Esophagus squamous epithelium (tissue), 5 donors: ENCODE data around the gene IRF2. TPM values are rescaled to one million over a fixed set of nuclear protein-coding genes. Genes with fewer than 3 reads are reported as not detected.

Source experiments
- DNase-seq: peaks from one replicate; lab custom pipeline; 2025; lab: John Stamatoyannopoulos, UW
- H3K27ac ChIP-seq, 4 donors: fragments of 200-600 bp; sonication (generic); one replicate each; pipeline ENCODE4 v1.5.1; 2016 to 2019; ENCODE audit warnings: mild to moderate bottlenecking in 1 of 4
- H3K27me3 ChIP-seq, 4 donors: fragments of 200-600 bp; sonication (generic); 1 replicate in 3 of 4; 2 replicates in 1 of 4; pipeline versions ENCODE4 v1.5.1 to v1.6.0; 2017 to 2021; ENCODE audit warnings: antibody characterized with exemption in 1 of 4
- H3K36me3 ChIP-seq, 3 donors: fragments of 200-600 bp; sonication (generic); one replicate each; pipeline ENCODE4 v1.5.1; 2016 to 2019
- H3K4me1 ChIP-seq, 3 donors: fragments of 200-600 bp; sonication (generic); one replicate each; pipeline ENCODE4 v1.5.1; 2017 to 2019
- H3K4me3 ChIP-seq, 4 donors: fragments of 200-600 bp; sonication (generic); 1 replicate in 3 of 4; 2 replicates in 1 of 4; pipeline ENCODE4 v1.5.1; 2016 to 2019; ENCODE audit warnings: mild to moderate bottlenecking in 2 of 4, moderate library complexity in 1 of 4
- H3K9me3 ChIP-seq, 3 donors: fragments of 200-600 bp; sonication (generic); one replicate each; pipeline ENCODE4 v1.5.1; 2016 to 2019
- POLR2A ChIP-seq, 4 donors: fragments of 450-650 bp; IDR thresholded peaks; one replicate each; pipeline ENCODE4 v1.6.1; 2017; ENCODE audit warnings: antibody characterized with exemption in 4 of 4, mild to moderate bottlenecking in 4 of 4, moderate library complexity in 3 of 4
- WGBS, 2 donors: methylation state at CpG; one replicate each; pipeline ENCODE4 v1.1.5; 2018; 5-methylcytosine and 5-hydroxymethylcytosine counted together
- intact Hi-C: fragments of 100-400 bp; cut with DNase I; formaldehyde crosslinking; loops from one replicate; pipeline ENCODE4 v1.15.0; 2022
- total RNA-seq, 4 donors: library from RNA; depleted of rRNA; stranded (reverse); fragments of >200 nt; gene quantifications; one replicate each; pipeline ENCODE4 v1.1.0, GENCODE V29; 2016
- TF ChIP-seq, protein P1 (sequence below), 6 experiments: fragments of 450-650 bp in 4 of 6; fragments of 200-600 bp in 2 of 6; sonication (generic) in 2 of 6; IDR thresholded peaks; one replicate each; pipeline ENCODE4 v1.5.1; 2016 to 2019; ENCODE audit warnings: antibody characterized with exemption in 6 of 6, mild to moderate bottlenecking in 4 of 6, moderate library complexity in 4 of 6
- donor health status: DM: yes; HTN: yes; CAD: no.

The IRF2 gene
- total RNA-seq, 4 donors from 2014 or later, result 16.6 to 30.2 (median 23.4) TPM

DNA sequence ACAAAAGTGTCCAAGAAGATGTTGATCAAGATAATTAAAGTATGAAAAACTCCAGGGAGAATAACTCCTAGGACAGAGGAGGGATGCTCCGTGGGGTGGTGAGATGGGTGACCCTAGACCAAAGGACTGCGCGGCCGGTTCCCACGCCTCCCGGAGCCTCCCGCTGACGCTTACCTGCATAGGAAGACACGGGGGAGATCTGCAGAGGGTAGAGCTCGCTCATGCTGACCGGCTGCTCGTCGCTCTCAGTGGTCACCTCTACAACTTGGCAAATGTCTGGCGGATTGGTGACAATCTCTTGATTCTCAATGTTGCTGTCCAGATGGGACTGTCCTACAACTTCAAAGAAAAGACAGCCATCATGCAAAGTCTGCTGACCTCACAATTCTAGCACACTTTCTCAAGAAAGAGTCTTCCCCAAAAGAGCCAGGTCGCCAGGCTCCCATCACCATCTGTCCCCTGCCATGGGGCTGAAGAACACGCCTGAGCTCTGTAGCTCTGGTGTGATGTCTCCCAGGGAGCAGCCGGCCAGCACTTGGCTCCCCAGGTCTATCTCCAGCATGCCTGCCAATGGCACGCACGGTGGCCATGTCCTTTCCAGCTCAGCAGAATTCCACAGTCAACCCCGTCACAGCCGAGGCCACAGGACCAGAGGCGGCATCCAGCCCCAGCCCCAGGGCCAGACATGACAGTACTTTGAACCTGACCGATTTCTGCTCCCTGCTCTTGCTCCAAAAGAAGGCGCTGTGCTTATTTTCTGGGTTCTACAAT, 75.4 kb downstream of the IRF2 start:
- 96 to 99% methylated on average over 21 to 23 of the region's 24 CpGs for WGBS, 2 donors
- H3K9me3 ChIP-seq, result no peaks in the 10 kb centered on the region
- peaks cover 0 to 93% (median 19%) of the 10 kb centered on the region in 3 donors for H3K36me3 ChIP-seq
- no peak overlapping the region for H3K4me3 ChIP-seq
- TF ChIP-seq POLR2A (IDR thresholded peaks at IDR 0.05), result no peak
- TF ChIP-seq, protein P1, sequence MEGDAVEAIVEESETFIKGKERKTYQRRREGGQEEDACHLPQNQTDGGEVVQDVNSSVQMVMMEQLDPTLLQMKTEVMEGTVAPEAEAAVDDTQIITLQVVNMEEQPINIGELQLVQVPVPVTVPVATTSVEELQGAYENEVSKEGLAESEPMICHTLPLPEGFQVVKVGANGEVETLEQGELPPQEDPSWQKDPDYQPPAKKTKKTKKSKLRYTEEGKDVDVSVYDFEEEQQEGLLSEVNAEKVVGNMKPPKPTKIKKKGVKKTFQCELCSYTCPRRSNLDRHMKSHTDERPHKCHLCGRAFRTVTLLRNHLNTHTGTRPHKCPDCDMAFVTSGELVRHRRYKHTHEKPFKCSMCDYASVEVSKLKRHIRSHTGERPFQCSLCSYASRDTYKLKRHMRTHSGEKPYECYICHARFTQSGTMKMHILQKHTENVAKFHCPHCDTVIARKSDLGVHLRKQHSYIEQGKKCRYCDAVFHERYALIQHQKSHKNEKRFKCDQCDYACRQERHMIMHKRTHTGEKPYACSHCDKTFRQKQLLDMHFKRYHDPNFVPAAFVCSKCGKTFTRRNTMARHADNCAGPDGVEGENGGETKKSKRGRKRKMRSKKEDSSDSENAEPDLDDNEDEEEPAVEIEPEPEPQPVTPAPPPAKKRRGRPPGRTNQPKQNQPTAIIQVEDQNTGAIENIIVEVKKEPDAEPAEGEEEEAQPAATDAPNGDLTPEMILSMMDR (IDR thresholded peaks at IDR 0.05), result no peak
- intact Hi-C loops, result no loop called here
- DNase-seq, result no peak
- peak overlapping the region in 1 of 4 donors; percentile 7 for H3K27ac ChIP-seq
- no peaks in the 10 kb centered on the region for H3K27me3 ChIP-seq
- peaks cover 8 to 65% (median 32%) of the 10 kb centered on the region in 3 donors for H3K4me1 ChIP-seq

DNA sequence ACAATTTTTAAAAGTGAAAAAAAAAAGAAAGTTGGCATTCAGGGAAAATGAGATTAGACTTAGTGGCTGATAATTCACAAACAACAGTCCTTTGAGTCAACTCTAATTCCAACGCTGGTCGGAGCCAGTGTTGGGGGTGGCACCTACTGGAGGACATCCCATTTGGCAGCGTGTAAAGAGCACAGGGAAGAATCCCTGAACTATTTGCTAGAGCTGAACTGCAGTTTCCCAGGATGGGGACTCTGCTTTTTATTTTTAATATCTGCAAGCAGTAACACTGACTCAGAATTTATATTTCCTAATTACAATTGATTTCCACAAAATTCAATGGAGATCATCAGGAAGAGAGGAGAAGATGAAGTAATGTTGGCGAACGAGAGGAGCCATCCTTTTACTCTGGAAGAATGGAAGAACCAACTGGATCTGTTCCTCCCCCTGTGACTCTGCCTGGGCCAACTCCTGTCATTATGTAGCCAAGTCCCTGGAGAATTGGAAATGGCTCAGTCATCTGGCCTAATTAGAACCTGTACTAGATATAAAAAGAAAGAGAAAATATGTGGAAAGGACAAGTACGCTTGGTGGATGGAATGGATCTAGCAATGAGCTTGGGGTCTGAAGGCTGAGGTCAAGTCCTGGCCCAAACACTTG, 76.7 kb downstream of the IRF2 start:
- Histone ChIP-seq H3K4me3 (no peak overlapping the region), H3K9me3 (no peaks in the 10 kb centered on the region), H3K4me1 (peaks cover 8 to 56% (median 27%) of the 10 kb centered on the region in 3 donors), H3K27me3 (no peaks in the 10 kb centered on the region), H3K27ac (peak overlapping the region in 3 of 4 donors; percentile 28 to 71 (median 66)), H3K36me3 (peaks cover 0 to 95% (median 19%) of the 10 kb centered on the region in 3 donors)
- intact Hi-C loops, result no loop called here
- no peak for DNase-seq
- TF ChIP-seq, protein P1 (IDR thresholded peaks at IDR 0.05), result no peak
- TF ChIP-seq POLR2A (IDR thresholded peaks at IDR 0.05), result no peak
- WGBS, 2 donors, result 71 to 72% methylated on average over 6 of the region's 6 CpGs

DNA sequence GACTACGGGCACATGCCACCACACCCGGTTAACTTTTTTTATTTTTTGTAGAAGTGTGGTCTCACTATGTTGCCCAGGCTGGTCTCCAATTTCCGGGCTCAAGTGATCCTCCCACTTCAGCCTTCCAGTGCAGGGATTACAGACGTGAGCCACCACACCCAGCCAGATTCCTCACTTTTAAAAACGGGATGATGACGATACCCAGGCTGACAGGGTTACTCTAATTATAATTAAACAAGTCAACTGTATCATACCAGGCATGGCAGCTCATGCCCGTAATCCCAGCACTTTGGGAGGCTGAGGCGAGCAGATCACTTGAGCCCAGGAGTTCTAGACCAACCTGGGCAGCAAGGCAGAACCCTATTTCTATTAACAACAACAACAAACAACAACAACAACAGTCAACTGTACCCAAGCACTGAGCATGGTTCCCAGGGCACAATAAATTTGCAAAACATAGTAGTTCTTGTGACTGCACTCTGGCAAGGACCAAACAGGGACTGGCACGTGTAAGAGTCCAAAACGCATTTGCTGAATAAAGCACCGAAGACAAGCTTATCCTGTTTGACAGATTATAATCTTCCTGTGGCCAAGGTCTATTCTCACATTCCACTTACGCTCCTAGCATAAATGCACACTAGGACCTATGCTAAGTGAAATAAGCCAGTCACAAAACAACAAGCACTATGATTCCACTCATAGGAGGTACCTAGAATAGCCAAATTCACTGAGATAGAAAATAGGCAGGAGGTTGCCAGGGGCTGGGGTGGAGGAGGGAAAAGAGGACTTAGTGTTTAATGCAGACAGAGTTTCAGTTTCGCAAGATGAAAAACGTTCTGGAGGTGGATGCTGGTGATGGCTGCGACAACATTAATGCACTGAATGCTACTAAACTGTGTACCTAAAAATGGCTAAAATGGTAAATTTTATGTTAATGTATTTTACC, 77.5 kb downstream of the IRF2 start:
- DNase-seq, result no peak
- Histone ChIP-seq H3K27ac (peak overlapping the region; percentile 14 to 71 (median 50)), H3K27me3 (no peaks in the 10 kb centered on the region), H3K4me1 (peaks cover 8 to 52% (median 27%) of the 10 kb centered on the region in 3 donors), H3K9me3 (no peaks in the 10 kb centered on the region), H3K4me3 (no peak overlapping the region), H3K36me3 (peaks cover 0 to 95% (median 19%) of the 10 kb centered on the region in 3 donors)
- intact Hi-C loops, result no loop called here
- no peak for TF ChIP-seq POLR2A (IDR thresholded peaks at IDR 0.05)
- TF ChIP-seq, protein P1 (IDR thresholded peaks at IDR 0.05), result no peak
- 66 to 67% methylated on average over 13 of the region's 15 CpGs for WGBS, 2 donors

DNA sequence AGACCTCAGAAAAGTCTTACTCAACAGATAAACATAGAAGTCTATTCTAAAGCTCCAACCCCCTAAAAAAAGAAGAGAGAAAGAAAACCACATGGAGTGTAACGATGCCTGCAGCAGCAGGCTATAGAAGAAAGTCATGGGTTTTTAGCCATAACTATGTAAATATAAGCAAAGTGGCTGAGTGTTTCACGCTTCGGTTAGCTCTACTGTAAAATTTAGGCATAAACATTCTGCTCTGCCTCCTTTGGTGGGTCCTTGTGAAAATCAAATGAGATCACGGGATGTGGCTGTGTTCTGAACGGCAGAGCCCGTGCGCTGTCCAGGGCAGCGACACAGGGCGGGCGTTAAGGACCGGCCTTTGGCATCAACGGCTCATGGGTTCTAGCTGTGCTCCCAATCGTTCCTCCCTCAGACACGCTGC, 78.4 kb downstream of the IRF2 start:
- peak overlapping the region in 3 of 4 donors; percentile 61 to 71 (median 66) for H3K27ac ChIP-seq
- no peak for DNase-seq
- intact Hi-C loops, result no loop called here
- WGBS, 2 donors, result 85 to 93% methylated on average over 14 of the region's 14 CpGs
- peaks cover 8 to 44% (median 18%) of the 10 kb centered on the region in 3 donors for H3K4me1 ChIP-seq
- no peaks in the 10 kb centered on the region for H3K9me3 ChIP-seq
- H3K36me3 ChIP-seq, result peaks cover 0 to 96% (median 21%) of the 10 kb centered on the region in 3 donors
- no peaks in the 10 kb centered on the region for H3K27me3 ChIP-seq
- H3K4me3 ChIP-seq, result no peak overlapping the region
- TF ChIP-seq POLR2A (IDR thresholded peaks at IDR 0.05), result no peak
- TF ChIP-seq, protein P1 (IDR thresholded peaks at IDR 0.05), result no peak
